Hepatocyte (in vitro differentiated cells): ENCODE data around the gene CHST8.

Experiments
- CTCF ChIP-seq: fragments of 200-600 bp; sonication (generic); IDR thresholded peaks from 2 replicates; pipeline ENCODE4 v1.5.1; 2016; ENCODE audit warnings: antibody characterized with exemption, mild to moderate bottlenecking; ENCODE audit not compliant: poor library complexity
- EZH2 ChIP-seq: fragments of 200-600 bp; sonication (generic); IDR thresholded peaks from 2 replicates; pipeline ENCODE4 v1.6.1; 2016; ENCODE audit warnings: antibody characterized with exemption, mild to moderate bottlenecking, borderline replicate concordance
- EZH2phosphoT487 ChIP-seq: fragments of 200-600 bp; sonication (generic); IDR thresholded peaks from one replicate; pipeline ENCODE4 v1.6.1; 2018; ENCODE audit warnings: antibody characterized with exemption, mild to moderate bottlenecking, low read depth, moderate library complexity; ENCODE audit not compliant: unreplicated experiment, severe bottlenecking

- TF ChIP-seq CTCF (no peak), EZH2 (no peak), EZH2phosphoT487 (no peak)
Observed at GRCh38 chr19:33814181-33815165, 192.7 kb downstream of the CHST8 start.
